Measurements from ENCODE around the gene SVIL. TPM values are rescaled to one million over a fixed set of nuclear protein-coding genes. Genes with fewer than 3 reads are reported as not detected.
"Not testable (repeated sequence)": the region's sequence is repeated elsewhere in the genome, so short reads cannot be mapped to it uniquely, and the experiment has no call there.

The SVIL gene
- total and polyA plus RNA-seq, 9 donors = 129 to 229 (median 173) TPM

GRCh38 chr10:29613196-29613595 is 21.6 kb downstream of the SVIL start:
- H3K27ac ChIP-seq (ENCODE audit: low read length) = no peak overlapping the region
- H3K4me1 ChIP-seq (ENCODE audit: control insufficient read depth, insufficient read depth, low read length) = peaks cover 54% of the 10 kb centered on the region
- no peak for DNase-seq
- 100% methylated on average over 1 of the region's 6 CpGs for whole genome bisulfite sequencing (ENCODE audit: insufficient coverage)
- H3K9me3 ChIP-seq (replicated peaks; ENCODE audit: control insufficient read depth, low read depth, low read length) = peaks cover 7% of the 10 kb centered on the region
- H3K27me3 ChIP-seq (ENCODE audit: control insufficient read depth, insufficient read depth, low read length) = no peaks in the 10 kb centered on the region
- H3K4me3 ChIP-seq (ENCODE audit: low read length) = no peak overlapping the region
- H3K36me3 ChIP-seq (ENCODE audit: control insufficient read depth, insufficient read depth, low read length) = peaks cover 13% of the 10 kb centered on the region

GRCh38 chr10:29612657-29613056 is 22.1 kb downstream of the SVIL start:
- no peak for DNase-seq
- 75% methylated on average over 1 of the region's 8 CpGs for WGBS (ENCODE audit: insufficient coverage)
- peaks cover 7% of the 10 kb centered on the region for H3K9me3 ChIP-seq (replicated peaks; ENCODE audit: control insufficient read depth, low read depth, low read length)
- peaks cover 53% of the 10 kb centered on the region for H3K4me1 ChIP-seq (ENCODE audit: control insufficient read depth, insufficient read depth, low read length)
- no peaks in the 10 kb centered on the region for H3K27me3 ChIP-seq (ENCODE audit: control insufficient read depth, insufficient read depth, low read length)
- H3K27ac ChIP-seq (ENCODE audit: low read length) = no peak overlapping the region
- no peak overlapping the region for H3K4me3 ChIP-seq (ENCODE audit: low read length)
- peaks cover 13% of the 10 kb centered on the region for H3K36me3 ChIP-seq (ENCODE audit: control insufficient read depth, insufficient read depth, low read length)

- Histone ChIP-seq H3K27ac (ENCODE audit: low read length) (peak overlapping the region; percentile 47), H3K4me3 (ENCODE audit: low read length) (no peak overlapping the region)
- peak; percentile 38 for DNase-seq
Observed at GRCh38 chr10:29611781-29612381, 22.9 kb downstream of the SVIL start.

GRCh38 chr10:29610876-29611647 is 23.7 kb downstream of the SVIL start:
- peaks cover 51% of the 10 kb centered on the region for H3K4me1 ChIP-seq (ENCODE audit: control insufficient read depth, insufficient read depth, low read length)
- no peak for DNase-seq

More at GRCh38 chr10:29611781-29612381, 22.9 kb downstream of the SVIL start:
- Histone ChIP-seq H3K9me3 (replicated peaks; ENCODE audit: control insufficient read depth, low read depth, low read length) (peaks cover 7% of the 10 kb centered on the region), H3K36me3 (ENCODE audit: control insufficient read depth, insufficient read depth, low read length) (peaks cover 13% of the 10 kb centered on the region), H3K4me1 (ENCODE audit: control insufficient read depth, insufficient read depth, low read length) (peaks cover 51% of the 10 kb centered on the region), H3K27me3 (ENCODE audit: control insufficient read depth, insufficient read depth, low read length) (no peaks in the 10 kb centered on the region)
- 83% methylated on average over 2 of the region's 6 CpGs for WGBS (ENCODE audit: insufficient coverage)

GRCh38 chr10:29610331-29610730 is 24.4 kb downstream of the SVIL start:
- 97% methylated on average over 2 of the region's 3 CpGs for WGBS (ENCODE audit: insufficient coverage)
- peaks cover 13% of the 10 kb centered on the region for H3K36me3 ChIP-seq (ENCODE audit: control insufficient read depth, insufficient read depth, low read length)
- DNase-seq; H3K27ac ChIP-seq (ENCODE audit: low read length); H3K4me3 ChIP-seq (ENCODE audit: low read length); H3K9me3 ChIP-seq (replicated peaks; ENCODE audit: control insufficient read depth, low read depth, low read length); H3K27me3 ChIP-seq (ENCODE audit: control insufficient read depth, insufficient read depth, low read length): not testable (repeated sequence)
- peaks cover 51% of the 10 kb centered on the region for H3K4me1 ChIP-seq (ENCODE audit: control insufficient read depth, insufficient read depth, low read length)

More at GRCh38 chr10:29610876-29611647, 23.7 kb downstream of the SVIL start:
- WGBS (ENCODE audit: insufficient coverage) = 95% methylated on average over 3 of the region's 10 CpGs
- peaks cover 7% of the 10 kb centered on the region for H3K9me3 ChIP-seq (replicated peaks; ENCODE audit: control insufficient read depth, low read depth, low read length)
- H3K27me3 ChIP-seq (ENCODE audit: control insufficient read depth, insufficient read depth, low read length) = no peaks in the 10 kb centered on the region
- H3K4me3 ChIP-seq (ENCODE audit: low read length) = no peak overlapping the region
- H3K27ac ChIP-seq (ENCODE audit: low read length) = peak overlapping the region; percentile 47
- peaks cover 13% of the 10 kb centered on the region for H3K36me3 ChIP-seq (ENCODE audit: control insufficient read depth, insufficient read depth, low read length)

GRCh38 chr10:29609696-29610095 is 25.1 kb downstream of the SVIL start:
- Histone ChIP-seq H3K36me3 (ENCODE audit: control insufficient read depth, insufficient read depth, low read length) (peaks cover 13% of the 10 kb centered on the region), H3K27ac (ENCODE audit: low read length) (no peak overlapping the region), H3K9me3 (replicated peaks; ENCODE audit: control insufficient read depth, low read depth, low read length) (peaks cover 7% of the 10 kb centered on the region), H3K4me3 (ENCODE audit: low read length) (no peak overlapping the region), H3K27me3 (ENCODE audit: control insufficient read depth, insufficient read depth, low read length) (no peaks in the 10 kb centered on the region), H3K4me1 (ENCODE audit: control insufficient read depth, insufficient read depth, low read length) (peaks cover 51% of the 10 kb centered on the region)
- WGBS (ENCODE audit: insufficient coverage) = 100% methylated on average over 3 of the region's 3 CpGs
- no peak for DNase-seq

GRCh38 chr10:29608476-29609301 is 26.1 kb downstream of the SVIL start:
- Histone ChIP-seq H3K27me3 (ENCODE audit: control insufficient read depth, insufficient read depth, low read length) (no peaks in the 10 kb centered on the region), H3K36me3 (ENCODE audit: control insufficient read depth, insufficient read depth, low read length) (peaks cover 13% of the 10 kb centered on the region), H3K9me3 (replicated peaks; ENCODE audit: control insufficient read depth, low read depth, low read length) (peaks cover 7% of the 10 kb centered on the region), H3K4me1 (ENCODE audit: control insufficient read depth, insufficient read depth, low read length) (peaks cover 51% of the 10 kb centered on the region), H3K27ac (ENCODE audit: low read length) (peak overlapping the region; percentile 29), H3K4me3 (ENCODE audit: low read length) (no peak overlapping the region)
- WGBS (ENCODE audit: insufficient coverage) = 94% methylated on average over 7 of the region's 11 CpGs
- no peak for DNase-seq

GRCh38 chr10:29608062-29608461 is 26.7 kb downstream of the SVIL start:
- WGBS (ENCODE audit: insufficient coverage) = 69% methylated on average over 2 of the region's 4 CpGs
- Histone ChIP-seq H3K27ac (ENCODE audit: low read length) (peak overlapping the region; percentile 29), H3K4me3 (ENCODE audit: low read length) (no peak overlapping the region)

GRCh38 chr10:29607576-29607975 is 27.2 kb downstream of the SVIL start:
- Histone ChIP-seq H3K36me3 (ENCODE audit: control insufficient read depth, insufficient read depth, low read length) (peaks cover 10% of the 10 kb centered on the region), H3K4me3 (ENCODE audit: low read length) (no peak overlapping the region), H3K9me3 (replicated peaks; ENCODE audit: control insufficient read depth, low read depth, low read length) (peaks cover 7% of the 10 kb centered on the region), H3K4me1 (ENCODE audit: control insufficient read depth, insufficient read depth, low read length) (peaks cover 53% of the 10 kb centered on the region), H3K27ac (ENCODE audit: low read length) (no peak overlapping the region), H3K27me3 (ENCODE audit: control insufficient read depth, insufficient read depth, low read length) (no peaks in the 10 kb centered on the region)
- DNase-seq = no peak
- WGBS (ENCODE audit: insufficient coverage) = no CpG with 5 or more reads among the region's 4 CpGs

More at GRCh38 chr10:29608062-29608461, 26.7 kb downstream of the SVIL start:
- DNase-seq = peak; percentile 62
- Histone ChIP-seq H3K36me3 (ENCODE audit: control insufficient read depth, insufficient read depth, low read length) (peaks cover 10% of the 10 kb centered on the region), H3K27me3 (ENCODE audit: control insufficient read depth, insufficient read depth, low read length) (no peaks in the 10 kb centered on the region), H3K9me3 (replicated peaks; ENCODE audit: control insufficient read depth, low read depth, low read length) (peaks cover 7% of the 10 kb centered on the region), H3K4me1 (ENCODE audit: control insufficient read depth, insufficient read depth, low read length) (peaks cover 55% of the 10 kb centered on the region)

- H3K27ac ChIP-seq (ENCODE audit: low read length); H3K9me3 ChIP-seq (replicated peaks; ENCODE audit: control insufficient read depth, low read depth, low read length); DNase-seq; H3K4me3 ChIP-seq (ENCODE audit: low read length); H3K27me3 ChIP-seq (ENCODE audit: control insufficient read depth, insufficient read depth, low read length): not testable (repeated sequence)
- WGBS (ENCODE audit: insufficient coverage) = 83% methylated on average over 1 of the region's 7 CpGs
- peaks cover 10% of the 10 kb centered on the region for H3K36me3 ChIP-seq (ENCODE audit: control insufficient read depth, insufficient read depth, low read length)
- peaks cover 44% of the 10 kb centered on the region for H3K4me1 ChIP-seq (ENCODE audit: control insufficient read depth, insufficient read depth, low read length)
Observed at GRCh38 chr10:29606693-29607092, 28.1 kb downstream of the SVIL start.

Data from muscle of leg (tissue), 11 donors.